Endothelial cell of hepatic sinusoid (primary cell): Measurements from ENCODE around the gene IL18RAP.

Experiments
- in situ Hi-C: cut with HindIII; loops from 2 replicates; pipeline ENCODE4 v1.10.0; 2017; ENCODE audit warnings: low sequenced_read_pairs

The IL18RAP gene

DNA sequence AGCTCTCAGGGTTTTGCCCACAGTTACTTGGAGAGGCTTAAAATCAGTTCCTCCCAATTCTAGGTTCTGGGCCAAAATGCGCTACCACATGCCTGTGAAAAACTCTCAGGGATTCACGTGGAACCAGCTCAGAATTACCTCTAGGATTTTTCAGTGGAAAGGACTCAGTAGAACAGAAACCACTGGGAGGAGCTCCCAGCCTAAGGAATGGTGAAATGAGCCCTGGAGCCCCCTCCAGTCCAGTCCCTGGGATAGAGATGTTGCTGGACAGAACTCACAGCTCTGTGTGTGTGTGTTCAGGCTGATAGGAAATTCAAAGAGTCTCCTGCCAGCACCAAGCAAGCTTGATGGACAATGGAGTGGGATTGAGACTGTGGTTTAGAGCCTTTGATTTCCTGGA, 29.0 kb downstream of the IL18RAP start:
- in situ Hi-C loops = no loop called here

DNA sequence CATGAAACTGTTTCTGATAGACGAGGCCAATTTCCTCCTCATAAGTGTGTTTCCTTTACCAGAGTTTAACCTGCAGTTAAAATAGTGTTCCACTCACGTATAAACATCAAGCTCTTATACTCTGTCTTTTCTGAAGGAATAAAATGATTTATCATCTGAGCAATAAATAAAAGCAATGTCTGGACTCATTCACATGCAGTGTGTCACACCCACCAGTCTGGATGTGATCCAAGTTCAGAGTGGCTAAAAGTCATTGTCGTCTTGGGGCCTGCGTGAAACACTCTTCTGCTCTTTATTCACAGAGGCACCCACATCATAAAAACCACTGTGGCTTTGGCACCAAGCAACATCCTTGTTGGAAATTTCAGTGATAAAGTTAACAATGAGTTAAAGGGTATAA, 30.5 kb downstream of the IL18RAP start:
- in situ Hi-C loops = no loop called here

DNA sequence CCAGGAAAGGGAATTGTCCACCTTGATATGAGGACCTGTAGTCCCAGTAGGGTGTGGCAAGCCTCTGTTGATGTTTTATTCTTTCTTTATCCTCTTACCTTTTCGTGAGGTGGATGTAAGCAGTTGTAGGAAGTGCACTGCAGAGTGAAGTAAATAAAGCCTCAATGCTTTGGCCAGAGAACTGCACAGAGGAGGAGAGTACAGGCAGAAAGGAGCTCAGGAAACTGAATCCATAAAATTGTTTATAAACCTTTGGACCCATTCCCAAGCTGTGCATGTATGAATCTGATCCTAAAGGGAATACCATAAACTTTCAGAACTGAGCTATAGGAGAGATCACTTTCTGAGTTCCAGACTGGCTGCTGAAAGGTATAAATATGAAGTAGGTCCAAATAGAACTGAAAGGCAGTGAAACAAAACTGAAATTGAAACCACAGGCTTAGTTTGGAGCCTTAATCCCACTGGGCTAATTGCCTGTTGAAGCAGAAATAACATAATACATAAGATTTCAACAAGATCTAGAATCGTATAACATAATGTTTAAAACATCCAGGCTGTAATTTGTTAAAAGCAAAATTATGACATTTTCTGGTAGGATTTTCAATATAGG, 32.2 kb downstream of the IL18RAP start:
- in situ Hi-C loops = no loop called here

DNA sequence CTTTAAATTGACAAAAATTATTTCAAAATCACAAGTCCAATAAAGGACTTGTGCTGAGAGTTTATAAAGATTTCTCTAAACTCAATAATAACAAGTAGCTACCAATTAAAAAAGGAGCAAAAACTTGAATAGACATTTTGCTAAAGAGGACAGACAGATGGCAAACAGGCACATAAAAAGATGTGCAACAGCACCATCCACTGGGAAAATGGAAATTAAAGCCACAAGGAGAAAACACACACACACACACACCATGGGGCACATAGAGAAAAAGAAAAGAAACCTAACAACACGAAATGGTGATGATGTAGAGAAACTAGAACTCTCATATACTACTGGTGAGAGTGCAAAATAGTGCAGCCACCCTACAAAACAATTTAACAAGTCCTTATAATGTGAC, 37.5 kb downstream of the IL18RAP start:
- in situ Hi-C loops = no loop called here

DNA sequence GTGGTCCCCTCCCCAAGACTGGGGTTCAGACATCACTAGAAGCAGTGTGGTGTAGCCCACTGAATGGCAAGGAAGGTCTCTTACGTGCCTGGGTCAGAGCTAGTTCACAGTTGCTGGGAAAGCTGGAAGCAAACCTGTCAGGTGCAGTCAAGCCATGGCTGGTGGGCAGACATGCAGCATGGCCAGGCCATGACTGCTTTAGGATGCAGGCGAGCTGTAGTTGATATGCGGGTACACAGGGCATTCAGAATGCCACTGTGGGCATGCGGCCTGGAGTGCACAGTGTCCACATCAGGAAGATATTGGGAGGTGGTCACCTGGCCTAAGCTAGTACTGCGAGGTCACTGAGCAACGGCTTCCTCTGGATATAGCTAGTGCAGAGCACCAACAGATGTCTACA, 38.2 kb downstream of the IL18RAP start:
- in situ Hi-C loops = no loop called here

DNA sequence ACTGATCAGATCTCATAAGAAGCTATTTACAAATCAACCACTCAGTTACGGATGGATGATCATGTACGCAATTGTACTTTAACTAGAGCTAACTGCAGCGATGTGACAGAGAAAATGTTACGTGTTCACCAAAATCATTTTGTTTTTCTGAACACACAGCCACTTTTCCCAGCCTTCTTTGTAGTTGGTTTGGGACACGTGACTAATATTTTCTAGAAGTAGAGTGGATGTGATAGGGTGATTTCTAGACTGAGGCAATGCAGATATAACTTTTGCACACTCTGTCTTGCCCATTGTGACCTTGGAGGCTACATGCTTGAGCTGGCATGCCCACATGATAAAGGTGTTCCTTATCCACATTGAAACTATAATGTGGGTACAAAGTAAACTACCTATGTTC, 40.2 kb downstream of the IL18RAP start:
- in situ Hi-C loops = no loop called here

DNA sequence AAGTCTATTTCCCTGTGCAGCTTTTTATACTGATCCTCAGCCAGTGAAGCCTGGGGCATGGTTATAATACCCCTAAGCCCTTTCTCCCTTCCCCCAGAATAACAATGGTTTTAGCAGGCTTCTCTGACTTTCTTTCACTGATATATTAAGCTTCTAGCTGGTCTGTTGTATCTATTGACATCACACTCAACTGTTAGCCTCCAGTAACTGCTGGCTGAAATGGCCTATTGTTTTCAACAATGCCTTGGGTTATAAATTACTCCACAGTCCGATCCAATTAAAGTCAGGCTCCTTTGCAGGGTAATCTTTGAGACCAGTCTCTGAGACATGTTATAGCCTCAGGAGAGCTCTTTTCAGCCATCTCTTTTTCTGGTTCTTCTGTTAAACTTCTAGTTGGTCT, 47.2 kb downstream of the IL18RAP start:
- in situ Hi-C loops = no loop called here

DNA sequence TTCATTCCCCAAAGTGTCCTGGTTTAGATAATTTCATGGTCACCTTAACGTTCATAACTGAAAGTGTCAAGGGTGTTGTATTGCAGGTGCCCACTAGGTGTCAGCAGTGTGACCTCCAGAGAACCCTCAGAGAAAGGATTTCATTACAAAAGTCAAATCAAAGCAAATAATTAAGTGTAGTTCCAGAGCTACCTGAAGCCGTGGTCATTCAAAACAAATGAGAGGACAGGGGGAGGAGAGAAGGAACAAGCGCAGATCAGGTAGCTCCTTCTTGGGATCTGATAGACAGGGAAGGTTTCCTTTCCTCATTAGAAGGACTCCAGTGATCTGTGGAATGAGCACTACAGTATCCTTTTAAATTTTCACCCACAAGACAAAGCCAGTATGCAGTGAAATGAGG, 50.1 kb downstream of the IL18RAP start, which contains the start of gene SLC9A4:
SLC9A4 (plus strand) TSS at position 207 of the 400 bp plus-strand sequence. CDS start 534 bp downstream, outside the sequence.
- in situ Hi-C loops = no loop called here

DNA sequence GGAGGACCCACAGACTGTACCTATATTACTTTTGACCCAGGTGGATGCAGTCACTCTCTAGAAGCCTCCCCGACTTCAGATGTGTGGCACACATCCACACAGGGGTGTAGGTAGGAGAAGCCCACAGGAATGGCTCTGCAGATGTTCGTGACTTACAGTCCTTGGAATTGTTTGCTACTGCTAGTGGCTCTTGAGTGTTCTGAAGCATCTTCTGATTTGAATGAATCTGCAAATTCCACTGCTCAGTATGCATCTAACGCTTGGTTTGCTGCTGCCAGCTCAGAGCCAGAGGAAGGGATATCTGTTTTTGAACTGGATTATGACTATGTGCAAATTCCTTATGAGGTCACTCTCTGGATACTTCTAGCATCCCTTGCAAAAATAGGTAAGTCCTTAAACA, 50.7 kb downstream of the IL18RAP start:
- in situ Hi-C loops = no loop called here

DNA sequence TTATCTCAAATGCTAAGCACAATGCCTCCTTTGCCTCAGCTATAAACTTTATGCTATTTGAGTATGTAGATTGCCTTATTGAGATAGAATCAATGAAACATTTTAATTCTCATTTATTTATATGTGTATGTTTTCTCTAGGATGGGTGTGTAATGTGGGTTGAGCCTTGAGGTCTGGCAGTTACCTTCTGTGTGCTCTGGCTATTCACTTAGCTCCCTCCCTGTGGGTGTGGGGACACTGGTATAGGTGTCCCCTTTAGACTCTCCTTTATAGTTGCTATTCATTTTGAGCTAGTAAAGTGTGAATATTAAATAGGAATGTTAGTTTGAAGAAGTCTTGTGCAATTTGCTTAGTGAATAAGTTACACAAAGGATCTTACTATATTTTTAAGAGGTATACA, 51.8 kb downstream of the IL18RAP start:
- in situ Hi-C loops = no loop called here

DNA sequence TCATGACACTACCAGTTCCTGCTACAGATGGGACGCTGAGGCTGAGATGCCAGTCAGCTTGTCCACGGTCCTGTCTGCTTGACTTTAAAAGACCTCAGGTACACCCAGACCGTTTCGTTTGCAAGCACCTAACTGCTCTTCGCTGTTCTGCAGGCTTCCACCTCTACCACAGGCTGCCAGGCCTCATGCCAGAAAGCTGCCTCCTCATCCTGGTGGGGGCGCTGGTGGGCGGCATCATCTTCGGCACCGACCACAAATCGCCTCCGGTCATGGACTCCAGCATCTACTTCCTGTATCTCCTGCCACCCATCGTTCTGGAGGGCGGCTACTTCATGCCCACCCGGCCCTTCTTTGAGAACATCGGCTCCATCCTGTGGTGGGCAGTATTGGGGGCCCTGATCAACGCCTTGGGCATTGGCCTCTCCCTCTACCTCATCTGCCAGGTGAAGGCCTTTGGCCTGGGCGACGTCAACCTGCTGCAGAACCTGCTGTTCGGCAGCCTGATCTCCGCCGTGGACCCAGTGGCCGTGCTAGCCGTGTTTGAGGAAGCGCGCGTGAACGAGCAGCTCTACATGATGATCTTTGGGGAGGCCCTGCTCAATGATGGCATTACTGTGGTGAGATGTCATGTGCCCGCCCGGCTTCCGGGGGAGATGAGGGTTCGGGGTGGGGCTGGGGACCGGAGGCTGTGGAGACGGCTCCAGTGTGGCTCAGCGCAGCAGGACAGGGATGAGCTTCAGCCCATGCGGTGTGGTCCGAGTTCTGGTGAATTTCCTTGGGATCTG, 55.9 kb downstream of the IL18RAP start:
- in situ Hi-C loops = no loop called here

DNA sequence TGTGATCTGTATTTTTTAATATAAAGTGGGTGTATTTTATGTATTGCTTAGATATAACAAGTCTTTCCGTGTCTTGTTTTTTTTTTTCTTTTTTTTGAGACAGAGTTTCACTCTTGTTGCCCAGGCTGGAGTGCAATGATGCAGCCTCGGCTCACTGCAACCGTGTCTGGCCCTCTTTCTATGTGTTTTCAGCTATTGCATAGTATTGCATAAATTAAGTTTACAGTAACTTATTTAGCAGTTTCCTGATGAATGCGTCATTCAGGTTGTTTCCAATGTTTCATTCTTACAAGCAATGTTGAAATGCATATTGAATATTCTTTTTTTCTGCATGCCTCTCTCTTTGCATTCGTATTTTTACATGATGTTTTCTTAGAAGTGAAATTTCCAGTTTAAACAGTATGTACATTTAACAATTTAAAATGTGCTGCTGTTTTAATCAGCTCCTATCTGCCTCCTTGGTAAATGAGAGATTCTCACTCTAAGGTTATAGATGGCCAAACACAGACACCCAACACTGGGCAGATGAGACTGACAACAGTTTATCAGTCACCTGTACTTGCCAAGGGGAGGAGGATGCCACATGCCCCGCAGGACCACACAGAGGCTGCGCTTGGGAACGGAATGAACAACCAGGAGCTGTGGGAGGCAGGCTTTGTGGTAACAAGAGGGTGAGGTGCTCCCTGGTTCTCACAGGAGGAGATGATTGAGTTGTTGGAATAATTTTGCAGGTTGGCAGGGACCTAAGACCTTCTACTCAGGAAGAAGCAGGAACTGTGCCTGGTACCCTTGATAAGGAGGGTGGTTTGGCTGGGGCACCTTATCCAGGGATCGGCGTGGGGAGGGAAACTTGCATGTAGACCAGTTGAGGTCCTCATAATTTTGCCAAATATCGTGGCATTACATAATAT, 57.6 kb downstream of the IL18RAP start:
- in situ Hi-C loops = no loop called here

DNA sequence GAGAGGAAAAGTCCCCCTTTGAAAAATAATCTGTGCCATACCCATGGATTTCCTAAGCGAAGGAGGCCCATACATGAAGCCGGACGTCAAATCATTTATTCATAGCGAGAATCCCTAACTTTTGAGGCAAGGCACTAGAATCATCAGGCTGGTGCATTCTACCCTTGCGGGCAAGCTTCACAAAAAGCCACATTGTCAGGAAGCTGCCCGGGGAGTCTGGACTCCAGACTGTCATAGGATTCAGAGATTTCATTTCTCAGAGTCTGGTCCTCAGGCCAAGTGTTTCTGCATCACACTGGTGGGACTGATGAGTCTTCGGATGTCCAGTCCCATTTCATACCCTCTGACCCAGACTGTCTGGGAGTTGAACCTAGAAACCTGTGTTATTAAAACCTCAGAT, 59.0 kb downstream of the IL18RAP start:
- in situ Hi-C loops = no loop called here

DNA sequence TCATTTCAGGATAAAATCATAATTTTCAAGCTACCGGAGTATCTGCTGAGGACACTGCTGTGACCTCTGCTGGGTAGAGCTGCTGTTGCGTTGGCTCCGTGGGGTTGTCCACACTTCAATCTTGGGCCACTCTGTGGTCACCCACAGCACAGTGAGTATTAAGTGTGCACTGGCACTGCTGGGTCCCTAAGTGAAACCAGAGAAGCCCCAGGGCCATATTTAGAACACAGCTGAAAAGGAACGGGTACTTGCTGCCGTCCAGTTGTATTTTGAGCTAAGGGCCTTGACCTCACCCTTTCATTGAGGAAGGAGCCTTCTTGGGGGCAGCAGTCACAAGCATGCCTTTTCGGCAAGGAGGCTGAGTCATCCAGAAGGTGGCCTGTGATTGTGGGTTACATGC, 60.1 kb downstream of the IL18RAP start:
- in situ Hi-C loops = no loop called here

DNA sequence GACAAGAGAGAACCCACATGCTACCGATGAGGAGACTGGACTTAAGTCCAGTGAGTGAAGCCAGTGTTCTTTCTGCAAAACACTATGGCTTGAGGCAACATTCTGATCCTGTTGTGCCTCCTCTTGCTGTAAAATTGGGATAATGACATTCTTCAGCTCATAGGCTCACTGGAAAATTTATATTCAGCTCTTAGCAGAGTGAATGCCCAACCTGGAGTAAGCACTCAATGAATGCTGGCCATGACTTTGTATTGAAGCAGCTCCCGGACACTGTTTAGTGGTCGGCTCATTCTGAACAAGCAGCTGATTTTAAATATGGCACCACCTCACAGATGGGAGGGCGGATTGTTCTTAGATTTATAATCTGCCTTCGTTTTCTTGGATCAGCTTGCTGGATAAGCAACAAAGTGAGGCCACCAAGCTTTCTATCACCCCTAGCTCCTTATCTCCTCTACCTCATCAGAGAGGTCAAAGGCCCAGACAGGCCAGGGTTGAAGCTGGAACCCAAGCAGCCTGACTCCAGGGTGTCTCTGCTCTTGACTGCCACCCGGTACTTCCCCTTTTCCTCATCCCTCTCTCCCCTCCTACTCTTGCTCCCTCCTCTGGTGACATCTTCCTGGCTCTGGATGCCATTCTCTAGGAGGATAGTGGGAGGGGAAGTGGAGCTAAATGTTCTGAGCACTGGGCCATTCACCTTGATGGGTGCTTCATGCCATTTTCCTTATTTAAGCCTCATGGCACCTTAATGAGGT, 61.5 kb downstream of the IL18RAP start:
- in situ Hi-C loops = loop anchor here (5.0 kb wide), 1 partner anchor 103 kb away; no protein-coding TSS in a partner anchor

DNA sequence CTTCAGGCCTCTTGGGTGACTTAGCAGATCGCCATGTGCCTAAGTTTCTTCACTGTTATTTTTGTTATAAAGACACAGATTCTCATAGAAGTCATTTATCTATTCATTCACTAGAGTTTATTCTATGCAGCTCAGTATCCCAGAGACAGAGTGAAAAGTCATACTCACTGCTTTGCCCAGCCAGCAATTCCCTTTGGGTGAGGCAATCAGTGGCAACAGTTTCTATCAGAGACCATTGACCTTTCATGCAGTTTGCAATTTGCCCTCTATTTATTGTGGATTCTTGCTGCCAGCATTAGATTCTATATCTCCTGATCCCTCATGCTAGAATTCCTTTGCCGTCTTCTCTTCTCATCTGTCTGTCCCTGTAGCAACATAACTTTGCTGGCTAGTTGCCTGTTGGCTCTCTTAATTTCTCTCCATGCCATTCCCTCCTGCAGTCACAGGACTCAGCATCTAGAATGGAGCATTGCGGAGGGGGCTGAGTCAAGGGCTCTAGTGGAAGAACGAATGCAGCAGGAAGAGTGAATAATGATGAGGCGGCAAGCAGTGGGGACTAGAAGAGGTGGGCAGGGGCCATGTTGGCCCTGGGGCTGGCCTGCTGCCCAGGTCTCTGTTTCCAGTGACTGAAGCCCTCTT, 62.3 kb downstream of the IL18RAP start:
- in situ Hi-C loops = loop anchor here (5.0 kb wide), 1 partner anchor 102 kb away; no protein-coding TSS in a partner anchor

DNA sequence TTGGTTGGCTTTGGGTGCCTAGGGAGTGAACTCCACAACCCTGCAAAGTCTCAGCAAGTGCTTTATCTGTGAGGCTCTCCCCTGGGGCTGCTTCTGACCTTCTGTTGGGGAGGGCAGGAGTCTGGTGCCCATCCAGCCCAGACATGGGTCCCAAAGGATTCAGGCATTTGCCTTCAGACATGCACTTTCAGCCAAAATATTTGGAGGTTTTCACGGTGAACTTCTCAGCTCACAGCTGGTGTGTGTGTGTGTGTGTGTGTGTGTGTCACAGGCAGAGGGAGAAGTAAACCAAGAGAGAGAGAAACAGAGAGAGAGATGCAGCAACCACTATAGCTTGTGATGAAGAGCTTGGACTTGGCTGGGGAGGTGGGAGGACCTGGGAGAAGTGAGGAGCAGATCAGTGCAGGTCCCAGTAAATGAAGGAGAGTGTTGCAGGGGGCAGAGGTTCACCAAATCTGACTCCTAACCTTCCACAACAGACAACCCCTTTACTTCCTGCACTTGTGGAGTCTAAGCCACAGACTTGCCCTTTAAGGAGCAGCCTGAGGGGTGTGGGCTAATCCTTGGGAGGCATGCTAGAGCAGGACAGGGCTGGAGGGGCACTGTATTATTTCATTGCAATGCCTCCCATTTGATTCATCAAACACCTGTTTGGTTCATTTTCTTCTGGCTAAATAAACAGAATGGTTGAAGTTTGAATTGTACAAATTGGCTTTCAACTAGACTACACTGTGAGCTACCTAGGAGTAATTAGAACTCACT, 64.2 kb downstream of the IL18RAP start:
- in situ Hi-C loops = loop anchor here (5.0 kb wide), 1 partner anchor 100 kb away; no protein-coding TSS in a partner anchor

DNA sequence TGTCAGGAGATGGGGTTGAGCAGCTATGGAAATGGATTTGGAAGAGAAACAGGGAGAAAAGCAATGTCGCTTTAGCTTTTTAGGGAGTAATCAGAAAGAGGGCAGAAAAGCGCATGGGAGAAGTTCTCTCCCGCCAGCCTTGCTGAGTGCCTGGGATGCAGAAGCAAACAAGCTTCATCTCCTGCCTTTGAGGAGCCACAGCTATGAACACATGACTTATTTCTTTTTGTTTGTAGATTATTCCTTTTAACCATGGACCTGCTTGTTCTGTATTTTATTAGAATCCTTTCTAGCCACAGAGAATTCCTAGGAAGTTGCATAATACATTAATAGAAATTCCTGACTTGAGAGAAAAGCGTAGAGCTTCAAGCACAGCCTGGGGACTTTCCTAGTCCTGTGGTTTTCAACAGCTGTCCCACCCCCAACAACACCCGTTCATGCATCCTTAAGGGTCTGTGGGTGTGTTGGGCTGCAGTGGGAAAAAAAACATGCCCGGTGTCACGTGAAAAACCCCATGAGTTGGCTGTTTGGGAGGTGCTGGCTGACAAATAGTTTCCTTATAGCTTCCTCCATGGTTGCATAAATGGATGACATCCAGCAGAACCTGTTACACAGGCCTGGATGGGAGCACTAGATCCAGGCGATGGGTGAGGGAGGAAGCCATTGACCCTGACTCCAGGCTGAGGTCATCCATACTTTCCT, 65.0 kb downstream of the IL18RAP start:
- in situ Hi-C loops = loop anchor here (5.0 kb wide), 1 partner anchor 99 kb away; no protein-coding TSS in a partner anchor

DNA sequence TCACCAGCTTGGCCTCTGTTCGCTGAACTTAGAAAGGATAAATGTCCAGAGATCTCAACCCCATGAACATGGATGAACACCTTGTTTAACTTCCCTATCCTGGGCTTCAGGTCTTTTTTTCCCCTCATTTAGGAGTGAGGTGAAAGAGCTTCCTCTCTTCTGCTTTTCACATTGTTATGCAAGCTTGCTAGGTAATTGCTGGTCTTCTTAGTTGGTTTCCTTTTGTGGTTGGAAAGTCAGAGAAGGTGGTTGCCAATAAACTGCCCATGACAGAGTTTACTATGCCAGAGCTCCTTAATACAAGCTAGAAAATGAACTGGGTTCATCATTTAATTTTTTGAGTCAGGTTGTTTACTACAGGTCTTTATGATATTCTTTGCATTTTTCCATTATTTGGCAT, 66.7 kb downstream of the IL18RAP start:
- in situ Hi-C loops = loop anchor here (5.0 kb wide), 1 partner anchor 98 kb away; no protein-coding TSS in a partner anchor
